ENCODE results near the gene RNF26.

The RNF26 gene

GRCh38 chr11:119334174-119334930 lies at the start of gene RNF26:
Gene RNF26 (plus strand): TSS chr11:119334527. CDS start chr11:119335123, 596 bp downstream.
- DNase-seq: peak; percentile 52 to 98 (median 93)

- no peak for DNase-seq
Measured at GRCh38 chr11:119285431-119285830, 48.9 kb upstream of the RNF26 start.

DNA sequence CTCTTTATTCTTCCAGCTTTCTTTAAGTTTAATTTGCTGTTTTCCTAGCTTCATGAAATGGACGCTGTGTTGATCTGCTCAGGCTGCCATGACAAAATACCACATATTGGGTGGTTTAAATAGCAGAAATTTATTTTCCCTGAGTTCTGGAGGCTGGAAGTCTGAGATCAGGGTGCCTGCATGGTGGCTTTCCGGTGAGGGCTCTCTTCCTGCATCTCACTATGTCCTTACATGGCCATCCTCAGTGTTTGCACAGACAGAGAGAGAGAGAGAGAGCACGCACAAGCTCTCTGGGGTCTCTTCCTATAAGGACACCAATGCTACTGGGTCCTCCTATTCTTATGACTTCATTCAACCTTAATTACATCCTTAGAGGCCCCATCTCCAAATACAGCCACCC lies 46.1 kb upstream of the RNF26 start:
- no peak for DNase-seq

DNA sequence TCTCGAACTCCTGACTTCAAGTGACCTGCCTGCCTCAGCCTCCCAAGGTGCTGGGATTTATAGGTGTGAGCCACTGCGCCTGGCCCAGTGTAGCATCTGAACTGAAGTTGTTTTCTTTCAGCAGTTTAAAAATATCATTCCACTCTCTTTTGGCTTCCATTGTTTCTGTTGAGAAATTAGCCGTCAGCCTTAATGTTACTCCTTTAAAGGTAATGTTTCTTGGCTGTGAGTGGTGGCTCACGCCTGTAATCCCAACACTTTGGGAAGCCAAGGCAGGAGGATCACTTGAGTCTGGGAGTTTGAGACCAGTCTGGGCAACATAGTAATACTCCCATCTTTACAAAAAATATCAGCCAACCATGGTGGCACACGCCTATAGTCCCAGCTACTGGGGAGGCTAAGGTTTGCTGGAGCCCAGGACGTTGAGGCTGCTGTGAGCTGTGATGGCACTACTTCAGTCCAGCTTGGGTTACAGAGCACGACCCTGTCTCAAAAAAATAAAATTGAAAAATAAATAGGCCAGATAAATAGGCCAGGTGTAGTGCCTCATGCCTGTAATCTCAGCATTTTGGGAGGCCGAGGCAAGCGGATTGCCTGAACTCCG lies 43.3 kb upstream of the RNF26 start:
- DNase-seq: no peak

DNA sequence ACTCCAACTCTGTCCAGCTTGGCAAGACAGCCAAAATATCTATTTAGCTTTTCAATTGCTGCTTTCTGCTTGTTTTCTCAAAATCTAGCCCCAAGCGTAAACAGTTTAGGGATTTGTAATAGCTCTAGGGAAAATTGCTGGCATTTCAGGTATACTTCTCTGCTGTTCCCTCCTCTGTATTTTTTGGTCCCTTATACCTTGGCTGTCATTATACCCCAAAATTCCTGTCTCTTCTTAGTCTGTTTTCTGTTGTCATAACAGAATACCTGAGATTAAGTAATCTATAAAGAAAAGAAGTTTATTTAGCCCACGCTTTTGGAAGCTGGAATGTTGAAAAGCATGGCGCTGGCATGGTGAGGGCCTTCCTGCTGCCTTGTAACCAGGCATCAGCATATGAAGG lies 40.9 kb upstream of the RNF26 start:
- no peak for DNase-seq

DNA sequence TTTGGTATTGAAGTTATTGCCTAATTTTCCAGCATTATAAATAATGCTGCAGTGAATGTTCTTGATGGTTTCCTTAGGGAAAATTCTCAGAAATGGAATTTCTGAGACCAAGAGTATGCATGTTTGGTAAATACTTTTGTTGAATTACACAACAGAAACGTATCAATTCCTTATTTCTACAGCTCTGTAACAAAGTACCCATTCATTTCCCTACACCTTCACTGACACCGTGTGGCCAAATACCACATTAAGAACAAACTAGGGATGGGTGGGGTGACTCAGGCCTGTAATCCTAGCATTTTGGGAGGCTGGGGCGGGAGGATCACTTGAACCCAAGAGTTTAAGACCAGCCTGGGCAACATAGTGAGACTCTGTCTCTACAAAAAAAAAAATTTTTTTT lies 39.1 kb upstream of the RNF26 start:
- DNase-seq: no peak

DNA sequence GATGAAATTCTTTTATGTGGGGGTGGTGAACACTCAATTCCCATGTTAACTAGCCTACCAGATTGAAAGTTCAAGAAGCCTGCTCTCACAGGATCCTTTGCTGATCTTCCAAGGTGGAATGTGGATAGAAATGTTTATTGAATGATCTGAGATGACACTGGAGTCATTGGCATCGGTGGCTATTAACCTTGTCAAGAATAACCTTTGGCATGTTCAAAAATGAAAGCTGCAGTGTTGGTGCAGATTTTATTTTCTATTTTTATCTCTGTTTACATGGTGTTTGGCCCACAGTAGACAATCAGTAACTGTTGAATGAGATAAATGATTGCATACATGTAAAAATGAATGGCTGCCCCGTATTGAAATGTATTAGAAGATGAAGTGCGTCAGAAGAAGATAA lies 36.4 kb upstream of the RNF26 start:
- no peak for DNase-seq

GRCh38 chr11:119298726-119299125 lies 35.6 kb upstream of the RNF26 start:
- no peak for DNase-seq

GRCh38 chr11:119299416-119299815 lies 34.9 kb upstream of the RNF26 start:
- no peak for DNase-seq

DNA sequence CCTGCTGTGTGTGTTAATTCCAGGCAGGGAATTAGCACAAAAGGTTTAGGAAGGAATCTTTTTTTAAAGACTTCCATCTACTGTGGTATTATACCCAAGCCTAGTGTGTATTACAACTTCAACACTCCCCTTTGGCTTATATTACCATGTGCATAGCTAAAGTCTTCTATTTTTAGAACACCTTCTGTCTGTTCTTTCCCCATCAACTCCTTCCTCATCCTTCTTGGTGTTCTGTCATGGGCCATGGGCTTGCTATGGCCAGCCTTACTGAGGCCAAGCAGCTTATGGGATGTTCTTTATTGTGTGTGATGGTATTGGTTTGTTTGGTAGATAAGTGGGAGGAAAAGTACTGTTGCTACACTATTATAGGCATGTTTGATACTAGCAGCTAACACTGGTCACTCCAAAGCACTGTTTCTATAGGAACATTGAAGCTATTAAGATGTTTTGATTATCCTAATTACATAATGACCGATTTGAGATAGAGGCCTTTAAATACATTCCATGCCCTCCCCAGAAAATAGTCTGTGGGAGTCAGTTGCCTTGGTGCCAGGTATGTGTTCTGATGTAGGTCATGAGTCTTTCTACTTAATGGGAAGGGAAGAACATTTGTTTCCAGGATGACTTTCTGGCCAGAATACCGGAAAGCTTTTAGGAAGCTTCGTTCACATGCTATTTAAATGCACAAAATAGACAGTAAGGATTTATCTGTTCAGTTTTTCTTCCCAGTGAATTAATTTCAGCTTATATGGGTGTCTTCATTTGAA lies 33.9 kb upstream of the RNF26 start:
- no peak for DNase-seq

DNA sequence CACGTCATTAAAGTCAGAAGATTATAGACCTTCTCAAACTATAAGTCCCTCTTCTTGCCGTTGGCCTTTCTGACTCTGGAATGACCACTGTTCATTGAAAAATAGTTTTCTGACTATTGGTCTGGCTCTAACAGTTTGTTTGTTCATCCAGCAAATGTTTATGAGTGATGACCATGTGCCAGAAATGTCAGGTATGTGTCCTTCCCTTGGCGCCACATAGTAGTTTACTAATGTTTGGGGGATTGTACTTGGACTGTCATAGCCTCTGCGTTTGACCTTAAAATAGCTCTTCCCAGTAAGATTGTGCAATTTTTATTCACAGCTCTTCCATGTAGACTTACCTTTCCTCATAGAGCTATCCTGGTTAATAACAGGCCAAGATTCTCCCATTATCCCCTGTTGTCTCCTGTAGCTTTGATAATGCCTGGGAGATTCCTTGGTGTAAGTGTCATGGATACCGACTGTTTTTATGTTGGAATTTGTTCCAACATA lies 31.1 kb upstream of the RNF26 start:
- DNase-seq: no peak

DNA sequence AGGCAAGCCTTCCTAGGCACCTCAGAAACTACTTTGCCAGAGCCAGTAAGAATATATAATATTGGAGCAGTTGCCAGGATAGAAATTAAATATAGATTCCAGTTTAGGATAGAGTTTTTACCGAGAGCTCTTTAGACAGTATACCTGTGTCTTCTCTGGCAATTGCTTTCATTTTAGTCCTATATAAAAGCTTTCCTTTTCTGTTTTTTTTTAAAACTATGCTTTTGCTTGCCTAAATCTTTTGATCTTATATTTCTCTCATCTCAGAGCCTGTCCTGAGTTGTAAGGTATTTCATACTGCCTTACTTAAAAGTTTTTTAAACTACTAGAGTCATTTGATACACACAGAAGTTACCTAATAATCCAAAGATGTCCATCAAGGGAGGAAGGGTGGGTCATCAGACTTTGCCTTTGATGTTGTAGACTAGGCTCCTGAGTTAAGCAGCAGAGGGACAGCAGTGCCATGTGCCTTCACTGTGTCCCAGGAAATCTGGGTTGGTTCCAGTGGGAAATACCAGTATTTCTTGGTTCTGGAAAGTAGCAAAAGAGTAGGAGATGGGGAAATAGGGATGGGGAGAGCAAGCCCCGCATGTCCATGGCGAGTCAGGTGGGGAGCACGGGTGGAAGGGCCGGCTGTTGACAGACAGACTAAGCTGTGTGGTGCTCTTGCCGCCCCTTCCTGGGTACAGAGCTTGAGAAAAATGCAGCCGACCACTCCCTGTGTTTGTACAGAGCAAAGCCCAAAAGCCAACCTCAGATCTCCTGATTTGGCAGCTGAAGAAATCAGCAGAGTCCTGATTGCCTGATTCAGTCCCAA lies 28.6 kb upstream of the RNF26 start:
- no peak for DNase-seq

- no peak for DNase-seq
Measured at GRCh38 chr11:119306373-119306890, 27.9 kb upstream of the RNF26 start.

- DNase-seq: peak in 7 of 51 donors; percentile 7 to 27 (median 13)
Measured at GRCh38 chr11:119307219-119307618, 27.1 kb upstream of the RNF26 start.

DNA sequence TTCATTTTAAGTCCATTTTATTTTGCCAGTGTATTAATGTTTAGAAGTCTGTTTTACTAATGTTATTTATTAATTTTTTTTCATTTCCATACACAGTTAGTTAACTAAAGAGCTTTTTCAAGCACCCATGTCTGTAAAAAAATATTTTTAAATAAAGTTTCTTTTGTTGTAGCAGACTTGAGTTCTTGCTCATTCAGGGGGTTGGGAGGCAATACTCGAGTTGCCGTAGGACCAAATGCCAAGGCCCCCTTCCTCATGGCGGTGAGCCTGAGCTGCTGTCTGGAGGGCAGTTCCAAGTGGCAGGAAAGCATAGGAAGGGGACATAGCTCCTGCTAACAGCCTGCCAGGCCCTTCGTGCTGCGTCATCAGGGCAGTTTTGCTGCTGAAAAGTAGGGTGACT lies 26.4 kb upstream of the RNF26 start:
- no peak for DNase-seq

GRCh38 chr11:119309411-119309810 lies 24.9 kb upstream of the RNF26 start:
- no peak for DNase-seq

GRCh38 chr11:119309953-119310681 lies 24.2 kb upstream of the RNF26 start:
- DNase-seq: no peak

DNA sequence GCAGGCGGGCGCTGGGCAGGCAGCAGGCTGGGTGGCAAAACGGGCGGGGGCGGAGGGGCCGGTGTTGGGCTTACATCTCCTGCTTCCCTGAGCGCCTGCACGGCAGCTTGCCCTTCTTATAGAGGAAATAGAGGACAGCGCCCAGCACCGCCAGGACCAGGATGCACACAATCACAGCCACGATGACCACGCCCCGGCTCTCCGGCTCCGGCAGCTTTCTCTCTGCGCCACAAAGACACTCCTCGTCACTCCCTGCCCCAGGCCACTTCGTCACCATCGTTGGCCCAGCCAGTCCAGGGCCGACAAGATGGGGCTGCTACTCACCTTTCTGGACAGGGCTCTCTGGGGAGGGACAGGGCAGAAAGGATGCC lies 23.7 kb upstream of the RNF26 start:
- DNase-seq: no peak

DNA sequence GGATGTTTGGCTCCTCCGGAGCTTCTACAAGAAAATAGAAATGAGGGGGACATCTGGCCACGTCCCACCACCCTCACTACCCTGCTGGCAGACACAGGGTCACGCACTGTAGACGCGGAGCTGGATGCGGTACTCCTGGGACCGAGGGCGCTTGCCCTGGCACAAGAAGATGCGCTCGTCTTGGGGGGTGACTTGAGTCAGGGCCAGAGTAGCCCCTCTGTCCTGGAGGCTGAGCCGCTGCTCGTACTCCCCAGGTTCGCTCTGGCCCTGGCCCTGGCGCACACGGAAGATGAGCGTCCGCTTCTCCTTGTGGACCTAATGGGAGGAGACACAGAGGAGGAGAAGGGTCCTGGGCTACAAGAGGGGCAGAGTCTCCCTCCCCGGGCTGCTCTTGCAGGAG lies 19.6 kb upstream of the RNF26 start:
- no peak for DNase-seq

Measured in hypothalamus (tissue), 51 donors.